Measurements from ENCODE around the gene PIKFYVE. TPM values are rescaled to one million over a fixed set of nuclear protein-coding genes. Genes with fewer than 3 reads are reported as not detected.
"Not testable (repeated sequence)": the region's sequence is repeated elsewhere in the genome, so short reads cannot be mapped to it uniquely, and the experiment has no call there.

The PIKFYVE gene
- polyA plus RNA-seq (ENCODE audit: insufficient read length in 4 of 4) = 10 to 100 TPM; 25.1 to 27.7 (median 25.8) TPM

GRCh38 chr2:208265801-208266552 lies at the start of gene PIKFYVE:
TSS of gene PIKFYVE (plus strand) at chr2:208266255. CDS start at chr2:208271520, 5,265 bp downstream.
- peak; percentile 93 to 97 (median 94) for DNase-seq (ENCODE audit: low read depth in 4 of 4, low spot score in 3 of 4)

DNA sequence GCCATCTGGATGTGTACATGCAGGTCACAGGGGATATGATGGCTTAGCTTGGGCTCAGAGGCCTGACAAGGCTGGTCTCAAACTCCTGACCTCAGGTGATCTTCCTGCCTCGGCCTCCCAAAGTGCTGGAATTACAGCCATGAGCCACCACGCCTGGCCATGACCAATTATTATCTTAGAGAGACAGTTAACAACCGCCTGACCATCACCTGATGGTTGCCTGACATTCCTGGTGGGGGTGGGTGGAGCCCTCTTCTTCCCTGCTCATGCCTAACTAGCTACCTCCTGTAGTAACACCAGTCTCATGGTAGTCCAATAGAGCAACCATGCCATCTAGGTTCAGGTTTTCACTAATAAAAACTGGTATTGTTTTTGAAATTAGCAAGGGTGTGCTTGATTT lies 44.2 kb upstream of the PIKFYVE start:
- not testable (repeated sequence) for DNase-seq (ENCODE audit: low read depth in 4 of 4, low spot score in 3 of 4)

DNA sequence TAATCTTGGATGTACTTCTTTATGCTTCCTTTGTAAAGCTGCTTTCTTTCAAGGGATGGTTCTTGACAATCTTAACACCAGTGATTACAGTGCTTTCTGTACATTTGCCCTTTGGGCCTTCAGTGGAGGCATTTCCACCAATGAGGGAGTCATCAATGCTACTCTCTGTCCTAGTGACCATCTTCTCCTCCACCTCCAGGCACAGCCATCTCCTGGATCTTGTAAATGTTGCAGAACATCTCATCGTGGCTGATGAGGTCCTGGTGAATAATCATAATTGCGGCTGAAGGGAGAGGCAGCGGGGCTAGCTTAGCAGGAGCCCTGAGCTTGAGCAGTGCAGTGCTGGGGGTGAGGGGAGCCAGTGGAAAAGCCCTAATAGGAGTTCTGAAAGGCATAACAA lies 43.7 kb upstream of the PIKFYVE start:
- no peak for DNase-seq (ENCODE audit: low read depth in 4 of 4, low spot score in 3 of 4)

DNA sequence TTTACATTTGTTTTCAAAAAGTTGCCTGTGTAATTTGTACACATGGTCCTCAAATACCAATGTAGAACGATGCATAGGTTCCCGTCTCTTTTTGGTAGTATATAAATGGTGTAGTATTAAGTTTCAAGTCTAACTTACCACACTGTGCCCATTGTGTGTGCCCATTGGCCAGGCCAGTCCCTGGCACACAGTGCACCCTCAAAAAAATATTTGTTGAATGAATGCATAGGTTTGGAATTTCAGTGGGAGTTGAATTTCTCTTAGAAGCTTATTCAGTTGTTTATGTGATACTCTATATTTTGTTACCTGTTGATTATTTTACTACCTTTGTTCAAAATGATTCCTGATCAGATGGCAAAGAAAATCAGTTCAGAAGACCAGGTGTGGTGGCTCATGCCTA lies 41.3 kb upstream of the PIKFYVE start:
- no peak for DNase-seq (ENCODE audit: low read depth in 4 of 4, low spot score in 3 of 4)

DNA sequence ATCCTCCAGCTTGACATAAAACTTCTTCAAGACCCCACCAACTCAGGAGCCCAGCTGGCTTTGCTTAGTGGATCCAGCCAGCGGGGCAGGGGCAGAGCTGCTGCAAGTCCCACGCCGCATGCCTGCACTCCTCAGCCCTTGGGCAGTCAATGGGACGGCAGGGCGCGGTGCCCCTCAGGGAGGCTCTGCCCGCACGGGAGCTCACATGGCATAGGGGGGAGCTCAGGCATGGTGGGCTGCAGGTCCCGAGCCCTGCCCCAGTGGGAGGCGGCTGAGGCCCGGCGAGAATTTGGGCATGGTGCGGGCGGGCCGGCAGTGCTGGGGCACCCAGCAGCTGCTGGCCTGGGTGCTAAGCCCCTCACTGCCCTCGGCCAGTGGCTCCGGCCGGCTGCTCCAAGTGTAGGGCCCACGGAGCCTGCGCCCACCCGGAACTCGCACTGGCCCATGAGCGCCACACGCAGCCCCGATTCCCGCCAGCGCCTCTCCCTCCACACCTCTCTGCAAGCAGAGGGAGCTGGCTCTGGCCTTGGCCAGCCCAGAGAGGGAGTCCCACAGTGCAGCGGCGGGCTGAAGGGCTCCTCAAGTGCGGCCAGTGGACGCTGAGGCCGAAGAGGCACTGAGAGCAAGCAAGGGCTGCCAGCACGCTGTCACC lies 38.3 kb upstream of the PIKFYVE start:
- no peak for DNase-seq (ENCODE audit: low read depth in 4 of 4, low spot score in 3 of 4)

DNA sequence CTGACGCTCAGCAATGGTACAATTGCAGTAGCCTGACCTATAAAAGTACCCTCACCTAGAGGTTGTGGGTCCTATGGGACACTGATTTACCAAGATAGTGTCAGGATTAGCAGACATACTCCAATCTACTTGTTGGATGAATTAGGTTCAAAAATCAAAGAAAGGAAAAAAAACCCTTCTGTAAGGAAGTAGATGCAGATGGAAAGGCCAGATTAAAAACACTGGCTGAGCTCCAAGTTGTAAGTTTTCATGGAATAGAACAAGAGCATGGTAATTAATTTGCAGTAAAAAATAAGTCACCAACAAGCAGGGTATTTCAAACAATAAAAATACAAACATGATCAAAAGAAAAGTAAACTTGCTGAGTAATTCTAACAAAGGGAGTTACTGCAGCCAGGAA lies 37.6 kb upstream of the PIKFYVE start:
- DNase-seq (ENCODE audit: low read depth in 4 of 4, low spot score in 3 of 4) = no peak

- no peak for DNase-seq (ENCODE audit: low read depth in 4 of 4, low spot score in 3 of 4)
These were observed 31.3 kb upstream of the PIKFYVE start for GRCh38 chr2:208234786-208235185.

DNA sequence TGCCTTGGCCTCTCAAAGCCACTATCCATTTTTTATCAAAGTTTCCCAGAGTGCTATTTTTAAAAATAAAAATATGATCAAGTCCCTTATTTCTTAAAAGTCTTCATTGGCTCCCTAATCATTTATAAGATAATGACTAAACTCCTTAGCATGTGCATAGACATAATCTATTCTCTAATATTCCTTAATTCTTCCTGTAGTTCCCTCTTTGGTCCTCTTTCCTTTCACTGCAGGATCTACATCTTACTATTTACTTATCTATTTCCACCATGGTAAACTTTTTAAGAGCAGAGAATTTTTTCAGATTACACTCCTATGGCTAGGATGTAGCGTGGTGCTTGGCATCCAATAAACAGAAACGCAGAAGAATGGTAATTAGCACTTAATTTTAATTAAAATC lies 30.2 kb upstream of the PIKFYVE start:
- no peak for DNase-seq (ENCODE audit: low read depth in 4 of 4, low spot score in 3 of 4)

DNA sequence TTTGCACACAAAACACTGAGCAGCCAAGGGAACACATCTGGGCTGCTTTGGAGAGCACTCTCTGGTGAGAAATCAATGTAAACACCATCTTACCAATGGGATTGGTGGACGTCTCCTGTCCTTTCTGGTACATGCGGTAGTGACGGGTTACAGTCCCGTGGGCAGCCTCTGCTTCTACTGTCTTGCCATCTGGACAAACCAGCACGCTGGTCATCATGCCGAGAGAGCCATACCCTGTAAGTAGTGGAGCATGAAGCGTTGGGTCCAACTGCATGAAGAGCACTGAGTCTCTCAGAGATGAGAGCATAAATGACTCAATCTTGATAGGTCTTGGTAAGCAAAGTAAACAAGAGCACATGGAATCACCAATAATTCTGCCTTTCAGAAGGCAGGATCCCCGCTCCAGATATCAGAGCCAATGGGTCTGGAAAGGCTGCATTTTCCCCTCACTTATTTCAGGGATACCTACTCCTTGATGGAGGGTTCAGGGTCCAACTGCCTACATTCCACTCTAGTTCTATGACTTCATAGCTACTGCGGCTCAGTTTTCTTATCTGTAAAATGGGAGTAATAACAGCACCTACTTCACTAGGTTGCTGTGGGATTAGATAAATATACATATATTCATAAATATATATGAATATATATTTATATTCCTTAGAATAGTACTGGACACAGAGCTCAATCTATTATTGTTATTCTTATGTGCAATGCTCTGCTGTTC lies 26.1 kb upstream of the PIKFYVE start:
- no peak for DNase-seq (ENCODE audit: low read depth in 4 of 4, low spot score in 3 of 4)

DNA sequence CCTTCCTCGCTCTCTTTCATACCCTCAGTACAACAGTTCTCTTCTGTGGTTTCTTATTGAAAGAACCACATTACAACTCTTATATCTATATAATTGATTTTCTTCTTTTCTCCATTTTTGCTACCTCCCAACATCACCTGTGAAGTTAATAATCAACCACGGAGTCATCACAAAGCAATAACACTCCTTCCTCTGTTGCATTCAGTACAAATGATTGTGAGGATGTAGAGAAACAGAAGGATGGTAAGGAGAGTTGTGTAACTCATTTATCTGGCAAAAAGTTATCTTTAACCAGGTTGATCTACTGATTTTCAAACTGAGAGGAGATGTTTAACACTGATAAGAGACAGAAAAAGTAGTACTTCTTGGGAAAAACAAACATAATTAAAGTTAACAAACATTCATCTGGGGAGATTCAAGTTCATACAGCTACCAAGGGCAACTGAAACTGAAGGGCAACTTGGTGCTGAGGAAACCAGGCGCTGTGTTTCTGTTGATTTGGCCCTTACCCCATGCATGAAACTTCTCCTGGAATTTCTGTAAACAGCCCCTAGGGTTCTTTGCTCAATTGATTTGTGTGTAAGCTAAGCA lies 25.3 kb upstream of the PIKFYVE start:
- no peak for DNase-seq (ENCODE audit: low read depth in 4 of 4, low spot score in 3 of 4)

DNA sequence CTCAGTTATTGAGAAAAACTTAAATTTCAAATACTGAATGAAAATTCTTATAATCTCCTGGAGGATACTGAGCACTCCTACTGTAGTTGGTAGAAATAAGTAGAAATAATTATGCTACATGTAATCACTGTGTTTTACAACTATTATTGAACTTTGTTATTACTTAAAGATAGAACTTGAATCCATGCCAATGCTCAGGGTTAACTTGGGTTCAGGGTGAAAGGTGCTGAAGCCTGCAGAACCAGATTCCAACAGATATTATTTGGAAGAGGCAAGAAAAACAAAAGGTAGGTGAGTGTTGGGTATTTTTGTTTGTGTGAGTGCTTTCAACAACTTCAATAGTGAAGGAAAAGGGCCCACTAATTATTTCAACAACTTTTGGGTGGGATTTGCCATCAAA lies 21.6 kb upstream of the PIKFYVE start:
- DNase-seq (ENCODE audit: low read depth in 4 of 4, low spot score in 3 of 4) = no peak

- no peak for DNase-seq (ENCODE audit: low read depth in 4 of 4, low spot score in 3 of 4)
These were observed 20.3 kb upstream of the PIKFYVE start for GRCh38 chr2:208245746-208246145.

GRCh38 chr2:208248601-208249000 lies 17.5 kb upstream of the PIKFYVE start:
- DNase-seq (ENCODE audit: low read depth in 4 of 4, low spot score in 3 of 4) = no peak

DNA sequence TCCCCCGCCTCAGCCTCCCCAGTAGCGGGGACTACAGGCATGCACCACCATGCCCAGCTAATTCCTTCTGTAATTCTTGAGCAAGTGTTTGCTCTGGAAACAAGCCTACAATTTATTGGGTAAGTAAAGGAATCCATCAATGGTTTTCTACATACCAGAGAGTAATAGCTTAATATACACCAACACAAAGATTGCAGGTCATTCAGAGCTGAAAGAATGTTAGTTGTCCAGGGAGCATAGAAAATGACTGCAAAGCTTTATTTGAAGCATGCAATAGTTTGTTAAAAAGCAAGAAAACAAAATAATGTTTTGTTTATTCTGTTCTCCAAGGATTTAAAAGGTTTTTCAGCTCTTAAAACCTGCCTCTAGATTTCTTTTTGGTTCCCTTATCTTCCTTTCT lies 16.8 kb upstream of the PIKFYVE start:
- DNase-seq (ENCODE audit: low read depth in 4 of 4, low spot score in 3 of 4) = no peak

- DNase-seq (ENCODE audit: low read depth in 4 of 4, low spot score in 3 of 4) = no peak
These were observed 15.7 kb upstream of the PIKFYVE start for GRCh38 chr2:208250388-208250787.

- no peak for DNase-seq (ENCODE audit: low read depth in 4 of 4, low spot score in 3 of 4)
These were observed 15.0 kb upstream of the PIKFYVE start for GRCh38 chr2:208251098-208251497.

DNA sequence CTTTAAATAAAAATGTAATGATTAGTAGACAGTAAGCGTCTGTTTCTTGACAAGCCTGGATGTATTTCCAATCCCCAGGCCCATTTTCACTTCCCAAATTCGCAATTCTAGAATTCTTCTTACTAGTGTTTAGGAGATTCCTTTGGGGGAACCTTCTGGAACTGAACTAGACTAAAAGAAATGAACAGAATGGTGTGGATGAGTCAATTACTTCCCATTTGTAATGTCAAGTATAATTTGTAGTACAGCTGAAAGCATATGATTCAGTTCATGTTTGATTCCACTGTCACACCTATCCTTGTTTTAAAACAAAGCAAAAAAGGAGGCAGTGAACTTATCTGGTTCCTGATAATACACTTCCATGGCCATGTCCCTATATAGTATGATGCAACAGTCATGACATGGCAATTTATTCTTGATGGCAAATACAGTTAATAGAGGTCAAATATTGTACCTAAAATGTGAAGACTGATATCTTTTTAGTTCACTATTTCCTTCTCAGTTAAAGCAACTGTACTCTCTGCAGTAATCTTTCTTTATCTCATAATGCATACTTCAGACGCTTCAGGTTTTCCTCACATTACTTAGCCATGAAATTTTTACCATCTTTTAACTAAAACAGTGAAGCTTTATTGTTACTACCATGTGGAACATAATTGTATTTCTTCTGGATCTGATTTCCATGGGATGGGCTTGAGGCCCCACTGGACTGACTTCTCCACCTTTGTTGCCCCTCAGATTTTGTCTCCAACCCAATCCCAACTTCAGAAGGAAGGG lies 13.2 kb upstream of the PIKFYVE start:
- no peak for DNase-seq (ENCODE audit: low read depth in 4 of 4, low spot score in 3 of 4)

GRCh38 chr2:208253600-208254117 lies 12.4 kb upstream of the PIKFYVE start:
- DNase-seq (ENCODE audit: low read depth in 4 of 4, low spot score in 3 of 4) = no peak

GRCh38 chr2:208254118-208254870 lies 11.8 kb upstream of the PIKFYVE start:
- peak; percentile 62 to 72 (median 68) for DNase-seq (ENCODE audit: low read depth in 4 of 4, low spot score in 3 of 4)
